Esophagus muscularis mucosa (tissue), 3 donors: Measurements from ENCODE around the gene SEMA6A.

ENCODE experiments used
- POLR2A ChIP-seq: fragments of 450-650 bp; IDR thresholded peaks from one replicate; pipeline ENCODE4 v1.6.1; 2017; ENCODE audit warnings: antibody characterized with exemption, moderate library complexity, mild to moderate bottlenecking, low read depth
- POLR2AphosphoS5 ChIP-seq, 2 donors: sonication (generic); formaldehyde crosslinking; IDR thresholded peaks; one replicate each; pipeline ENCODE4 v1.6.1; 2017; ENCODE audit warnings: antibody characterized with exemption in 2 of 2
- TF ChIP-seq, protein P1 (sequence below), 3 experiments: fragments of 200-600 bp in 2 of 3; fragments of 450-650 bp in 1 of 3; sonication (generic) in 2 of 3; IDR thresholded peaks; one replicate each; pipeline ENCODE4 v1.5.1; 2017 to 2019; ENCODE audit warnings: antibody characterized with exemption in 3 of 3, mild to moderate bottlenecking in 2 of 3, moderate library complexity in 1 of 3

DNA sequence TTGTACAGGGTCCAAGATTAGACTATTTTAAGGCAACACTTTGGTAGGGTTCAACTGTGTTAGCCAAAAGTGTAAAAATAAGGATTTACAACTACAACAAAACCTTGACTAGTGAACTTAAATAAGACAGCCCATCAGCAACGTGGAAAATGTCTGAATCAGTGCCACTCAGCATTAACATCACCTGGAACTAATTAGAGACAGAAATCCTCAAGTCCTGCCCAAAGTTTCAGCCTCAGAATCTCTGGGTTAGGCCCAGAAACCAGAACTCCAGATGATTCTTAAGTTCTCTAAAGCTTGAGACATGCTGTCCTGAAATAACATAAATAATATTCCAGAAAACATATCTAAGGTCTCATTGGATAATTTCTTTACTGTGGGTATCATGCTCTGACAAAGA, 118.6 kb downstream of the SEMA6A start:
- TF ChIP-seq POLR2A (no peak), POLR2AphosphoS5 (IDR thresholded peaks at IDR 0.05) (no peak)
- TF ChIP-seq, protein P1, sequence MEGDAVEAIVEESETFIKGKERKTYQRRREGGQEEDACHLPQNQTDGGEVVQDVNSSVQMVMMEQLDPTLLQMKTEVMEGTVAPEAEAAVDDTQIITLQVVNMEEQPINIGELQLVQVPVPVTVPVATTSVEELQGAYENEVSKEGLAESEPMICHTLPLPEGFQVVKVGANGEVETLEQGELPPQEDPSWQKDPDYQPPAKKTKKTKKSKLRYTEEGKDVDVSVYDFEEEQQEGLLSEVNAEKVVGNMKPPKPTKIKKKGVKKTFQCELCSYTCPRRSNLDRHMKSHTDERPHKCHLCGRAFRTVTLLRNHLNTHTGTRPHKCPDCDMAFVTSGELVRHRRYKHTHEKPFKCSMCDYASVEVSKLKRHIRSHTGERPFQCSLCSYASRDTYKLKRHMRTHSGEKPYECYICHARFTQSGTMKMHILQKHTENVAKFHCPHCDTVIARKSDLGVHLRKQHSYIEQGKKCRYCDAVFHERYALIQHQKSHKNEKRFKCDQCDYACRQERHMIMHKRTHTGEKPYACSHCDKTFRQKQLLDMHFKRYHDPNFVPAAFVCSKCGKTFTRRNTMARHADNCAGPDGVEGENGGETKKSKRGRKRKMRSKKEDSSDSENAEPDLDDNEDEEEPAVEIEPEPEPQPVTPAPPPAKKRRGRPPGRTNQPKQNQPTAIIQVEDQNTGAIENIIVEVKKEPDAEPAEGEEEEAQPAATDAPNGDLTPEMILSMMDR (IDR thresholded peaks at IDR 0.05): no peak
